NCI-H1417 (cell line): ENCODE data around the gene MEI1.
A peak's percentile ranks its signal among the peaks of the same experiment; 100 is the strongest.

Experiments
- DNase-seq, 3 experiments: peaks; one replicate each; lab custom pipeline; 2025; lab: John Stamatoyannopoulos, UW

MEI1 gene

GRCh38 chr22:41842996-41843970, 144.0 kb downstream of the MEI1 start:
- DNase-seq = no peak

- DNase-seq = no peak
These were observed 144.7 kb downstream of the MEI1 start for GRCh38 chr22:41844036-41844435.

GRCh38 chr22:41844513-41844912, 145.2 kb downstream of the MEI1 start:
- DNase-seq = no peak

- DNase-seq = no peak
These were observed 146.3 kb downstream of the MEI1 start for GRCh38 chr22:41845380-41846267.

DNA sequence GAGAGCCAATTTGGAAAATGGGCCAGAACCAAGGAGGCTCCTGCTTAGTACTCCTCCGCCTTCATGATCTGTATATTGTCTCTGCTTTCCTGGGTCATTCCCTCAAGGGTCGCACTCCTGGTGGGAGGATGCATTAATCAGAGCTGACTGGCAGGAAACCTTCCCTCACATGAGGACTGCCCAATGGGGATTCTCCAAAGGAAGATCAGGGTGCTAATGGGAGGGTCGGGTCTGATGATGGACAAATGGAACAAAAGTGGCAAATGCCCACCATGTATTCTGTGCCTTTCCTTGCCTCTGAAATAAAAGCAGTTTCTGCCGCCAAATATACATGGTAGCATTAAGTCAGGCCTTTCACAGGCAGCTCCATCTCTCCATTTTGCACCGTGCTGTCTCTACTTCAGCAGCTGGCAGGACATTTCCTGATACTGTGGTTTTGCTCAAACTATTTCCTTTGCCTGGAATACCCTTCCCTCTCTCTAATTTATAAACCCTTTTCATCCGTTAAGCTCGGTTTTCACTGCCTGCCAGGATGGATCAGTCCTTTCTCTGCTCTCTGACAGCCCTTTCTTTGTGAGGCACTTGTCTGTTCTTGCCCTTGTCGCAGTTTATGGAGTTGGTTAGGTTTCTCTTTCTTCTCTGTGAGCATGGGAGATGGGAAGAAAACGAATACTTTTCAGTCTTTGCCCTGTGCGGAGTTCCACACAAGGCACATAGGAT, 147.1 kb downstream of the MEI1 start:
- peak in 1 of 3 experiments; percentile 4 for DNase-seq

DNA sequence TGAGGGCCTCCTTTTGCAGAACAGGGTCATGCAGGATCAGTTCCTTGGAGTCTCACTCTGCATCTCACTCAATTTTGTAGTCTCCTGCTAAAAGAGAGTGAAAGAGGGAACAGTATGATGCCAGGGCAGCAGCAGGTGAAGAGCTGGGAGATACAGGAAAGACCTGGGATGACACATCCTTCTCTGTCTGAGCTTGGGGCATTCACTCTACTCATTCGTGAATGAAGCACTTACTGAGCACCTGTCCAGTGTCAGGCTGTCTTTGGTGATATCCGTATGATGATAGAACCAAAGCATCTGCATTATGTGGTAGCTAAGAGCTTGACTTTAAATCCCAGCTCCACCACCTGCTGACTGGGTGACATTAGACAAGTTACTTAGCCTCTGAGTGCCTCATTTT, 148.0 kb downstream of the MEI1 start:
- peak in 2 of 3 experiments; percentile 2 to 71 for DNase-seq

DNA sequence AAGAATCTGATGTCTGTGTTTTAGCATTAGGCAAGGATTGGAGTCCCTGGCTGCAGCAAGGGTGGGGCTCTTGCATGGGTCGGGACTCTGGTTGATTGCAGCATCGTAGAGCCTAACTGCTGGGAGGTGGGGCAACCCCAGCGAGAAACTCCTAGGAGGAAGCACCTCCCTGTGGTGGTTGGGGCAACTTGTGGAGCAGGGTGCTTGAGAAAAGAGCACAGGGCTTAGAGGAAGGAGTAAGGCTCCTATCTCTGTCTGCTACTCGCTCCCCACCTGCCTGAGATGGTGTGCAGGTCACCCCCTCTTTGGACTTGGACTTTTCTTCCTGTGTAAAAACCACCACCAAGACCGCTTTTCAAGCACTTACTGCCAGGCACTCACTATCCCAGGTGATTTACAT, 149.2 kb downstream of the MEI1 start:
- no peak for DNase-seq
